OCI-LY7 (cell line): ENCODE measurements around the gene MRPL28. TPM values are rescaled to one million over a fixed set of nuclear protein-coding genes. Genes with fewer than 3 reads are reported as not detected.
"Not testable (repeated sequence)": the region's sequence is repeated elsewhere in the genome, so short reads cannot be mapped to it uniquely, and the experiment has no call there.

Experiments
- Bru-seq: library from RNA; stranded (reverse); fragments of 400-500 nt; gene quantifications from one replicate; lab custom pipeline; 2021; lab: Mats Ljungman, UMichigan
- BruChase-seq, 2 experiments: library from RNA; stranded (reverse); fragments of 400-500 nt; gene quantifications; one replicate each; lab custom pipeline; 2021; lab: Mats Ljungman, UMichigan
- BruUV-seq: library from RNA; stranded (reverse); fragments of 400-500 nt; replicated peaks from 2 replicates; lab custom pipeline; 2021; lab: Mats Ljungman, UMichigan
- CTCF ChIA-PET: fragments of 300-600 bp; sonication (Branson Sonifier 250); formaldehyde crosslinking; loops from one replicate; lab custom pipeline; 2022; ENCODE audit warnings: antibody characterized with exemption; ENCODE audit not compliant: unreplicated experiment; lab: Charles Lee
- POLR2A ChIA-PET: fragments of 300-600 bp; sonication (Branson Sonifier 250); formaldehyde crosslinking; loops from one replicate; lab custom pipeline; 2022; ENCODE audit warnings: antibody characterized with exemption; lab: Charles Lee
- DNase-seq: peaks from one replicate; pipeline ENCODE4 v3.0.0-alpha.2; 2015; ENCODE audit warnings: low spot score
- H2AFZ ChIP-seq: fragments of 200-600 bp; sonication (generic), shearing (Covaris generic); 2 replicates; pipeline ENCODE4 v1.6.1; 2014; ENCODE audit warnings: mild to moderate bottlenecking, antibody characterized with exemption, low read length, moderate library complexity
- H3K27ac ChIP-seq: fragments of 200-600 bp; sonication (generic); 2 replicates; pipeline ENCODE4 v1.5.1; 2014; ENCODE audit warnings: mixed run types, low read depth, mild to moderate bottlenecking, moderate library complexity, low read length, inconsistent platforms; ENCODE audit not compliant: poor library complexity, severe bottlenecking
- H3K36me3 ChIP-seq: fragments of 200-600 bp; sonication (generic); 2 replicates; pipeline ENCODE4 v1.6.1; 2014; ENCODE audit warnings: mild to moderate bottlenecking, antibody characterized with exemption, low read length, moderate library complexity, mixed read lengths; ENCODE audit not compliant: insufficient read depth
- H3K4me1 ChIP-seq: fragments of 200-600 bp; sonication (generic); 2 replicates; pipeline ENCODE4 v1.5.1; 2014; ENCODE audit warnings: mild to moderate bottlenecking, low read length; ENCODE audit not compliant: insufficient read depth, poor library complexity, severe bottlenecking
- H3K4me2 ChIP-seq: fragments of 200-600 bp; sonication (generic); 2 replicates; pipeline ENCODE4 v1.6.1; 2014; ENCODE audit warnings: mild to moderate bottlenecking, low read length
- H3K4me3 ChIP-seq: fragments of 200-600 bp; sonication (generic); 2 replicates; pipeline ENCODE4 v1.5.1; 2014; ENCODE audit warnings: mild to moderate bottlenecking, low read depth, low read length; ENCODE audit not compliant: poor library complexity, severe bottlenecking
- H3K79me2 ChIP-seq: fragments of 200-600 bp; sonication (generic); 2 replicates; pipeline ENCODE4 v1.6.1; 2016; ENCODE audit warnings: low read depth, mild to moderate bottlenecking, low read length, moderate library complexity, mixed read lengths; ENCODE audit not compliant: insufficient read depth
- H3K9me2 ChIP-seq: fragments of 200-600 bp; sonication (generic); 2 replicates; pipeline ENCODE4 v1.6.1; 2016; ENCODE audit warnings: mild to moderate bottlenecking, low read length, mixed read lengths; ENCODE audit not compliant: insufficient read depth
- H3K9me3 ChIP-seq: fragments of 200-600 bp; sonication (generic); 2 replicates; pipeline ENCODE4 v1.6.1; 2014; ENCODE audit warnings: mild to moderate bottlenecking, mixed run types, low read length, mixed read lengths
- H4K20me1 ChIP-seq: fragments of 200-600 bp; sonication (generic); 2 replicates; pipeline ENCODE4 v1.6.1; 2014; ENCODE audit warnings: mild to moderate bottlenecking, antibody characterized with exemption, low read length, moderate library complexity, mixed read lengths; ENCODE audit not compliant: insufficient read depth
- CTCF ChIP-seq: fragments of 200-600 bp; sonication (generic); conservative IDR thresholded peaks from 2 replicates; pipeline ENCODE4 v1.5.1; 2014; ENCODE audit warnings: mild to moderate bottlenecking, antibody characterized with exemption, low read length, moderate library complexity, mixed read lengths
- EZH2phosphoT487 ChIP-seq: fragments of 200-600 bp; sonication (generic); IDR thresholded peaks from 2 replicates; pipeline ENCODE4 v1.6.1; 2018; ENCODE audit warnings: low read depth, borderline replicate concordance, mild to moderate bottlenecking, mixed run types, antibody characterized with exemption, low read length, moderate library complexity, mixed read lengths
- intact Hi-C: fragments of 100-400 bp; cut with micrococcal nuclease; formaldehyde crosslinking; loops from one replicate; pipeline ENCODE4 v1.10.0; 2022; ENCODE audit not compliant: unreplicated experiment
- long read RNA-seq: library from polyadenylated mRNA; stranded (forward); transcript quantifications from one replicate; pipeline ENCODE4 v2.0.0, GENCODE V29; 2022
- total RNA-seq, 2 experiments: library from RNA; depleted of rRNA in 1 of 2; stranded (reverse); fragments of >200 nt in 1 of 2; shearing (Covaris generic) in 1 of 2; gene quantifications; 2 replicates each; pipeline ENCODE4 v1.2.3, GENCODE V29; 2014 to 2022

Gene MRPL28
- total RNA-seq (2014; rRNA removed; shearing (Covaris generic)) (113 and 134 TPM in 2 replicates), total RNA-seq (2022) (78.1 and 84.6 TPM in 2 replicates), Bru-seq, nascent RNA (percentile 57 among the genes with signal in this experiment), BruChase-seq, experiment 1, labeled RNA remaining after a 6-hour chase (percentile 72 among the genes with signal in this experiment), BruChase-seq, experiment 2, labeled RNA remaining after a 2-hour chase (percentile 66 among the genes with signal in this experiment)
- long read RNA-seq, transcript MRPL28-202 (6 exons, 865 nt): minor isoform, 10 of 161 reads
- long read RNA-seq, transcript MRPL28-210 (5 exons, 1,512 nt): minor isoform, 10 of 161 reads
- long read RNA-seq, transcript MRPL28-201 (6 exons, 1,098 nt): major isoform, 110 of 161 reads
- long read RNA-seq, partial matches to known transcripts: 23 of 161 reads
- long read RNA-seq, other reads (novel, unspliced or antisense): 6 of 161 reads

- peak within 1 kb of the TSS; percentile 56 for H3K4me2 ChIP-seq
- BruUV-seq: no TSS peak
- ChIA-PET CTCF (interaction anchor here (0.6 kb wide), 1 partner anchor 1237 kb away, joined by 4 read pairs; no protein-coding TSS in a partner anchor), POLR2A (interaction anchor here (0.5 to 1.4 kb wide), 6 partner anchors 12 to 1454 kb away, joined by 3 to 10 read pairs (median 4); partner anchors contain the start of gene PGAP6)
- H3K9me2 ChIP-seq: no peaks in the 10 kb centered on the region
- H3K27ac ChIP-seq: peak within 1 kb of the TSS; percentile 52
- intact Hi-C loops: no loop called here
- TF ChIP-seq CTCF: no peak
- H2AFZ ChIP-seq: peak within 1 kb of the TSS; percentile 32; the same call in 1 of the 2 replicates
- no peaks in the 10 kb centered on the region for H3K9me3 ChIP-seq
- H3K79me2 ChIP-seq: no peaks in the 10 kb centered on the region
- peaks cover 12% of the 10 kb centered on the region for H3K4me1 ChIP-seq
- peak within 1 kb of the TSS; percentile 51 for H3K4me3 ChIP-seq
- no peaks in the 10 kb centered on the region for H4K20me1 ChIP-seq
- peak; percentile 96 for DNase-seq
- H3K36me3 ChIP-seq: peaks cover 56% of the 10 kb centered on the region
Observed at GRCh38 chr16:370443-370842, at the start of gene MRPL28. Gene MRPL28 (minus strand): TSS chr16:370538. CDS start chr16:370218, 320 bp downstream.

GRCh38 chr16:415170-415498 lies 44.8 kb upstream of the MRPL28 start:
- DNase-seq, H4K20me1 ChIP-seq, H3K9me2 ChIP-seq, H3K4me3 ChIP-seq, H3K4me1 ChIP-seq, H3K9me3 ChIP-seq, H3K36me3 ChIP-seq, BruUV-seq, H3K79me2 ChIP-seq, H2AFZ ChIP-seq, POLR2A ChIA-PET, H3K27ac ChIP-seq, H3K4me2 ChIP-seq, CTCF ChIA-PET, intact Hi-C loops: not testable (repeated sequence)

GRCh38 chr16:414395-415169 lies 44.2 kb upstream of the MRPL28 start:
- intact Hi-C loops: no loop called here
- no peak for TF ChIP-seq EZH2phosphoT487
- no peak for TF ChIP-seq CTCF
- no peaks in the 10 kb centered on the region for H3K9me2 ChIP-seq
- no peaks in the 10 kb centered on the region for H3K79me2 ChIP-seq
- no peaks in the 10 kb centered on the region for H3K9me3 ChIP-seq
- no peak overlapping the region for H3K4me2 ChIP-seq
- ChIA-PET CTCF (no interaction called here), POLR2A (no interaction called here)
- H3K4me3 ChIP-seq: no peak overlapping the region
- no peaks in the 10 kb centered on the region for H3K4me1 ChIP-seq
- H3K27ac ChIP-seq: no peak overlapping the region
- H2AFZ ChIP-seq: no peak overlapping the region
- H3K36me3 ChIP-seq: no peaks in the 10 kb centered on the region
- no peaks in the 10 kb centered on the region for H4K20me1 ChIP-seq
- no peak for DNase-seq
- BruUV-seq: no TSS peak
